WTC11 (cell line): ENCODE results near the gene ABCC6.

Source experiments
- CTCF ChIP-seq: fragments of 200-600 bp; IDR thresholded peaks from 2 replicates; pipeline ENCODE4 v1.8.0; 2022; ENCODE audit warnings: antibody characterized with exemption
- NR2C2 ChIP-seq: sonication (generic); formaldehyde crosslinking; IDR thresholded peaks from 2 replicates; pipeline ENCODE4 v1.8.0; 2022; ENCODE audit warnings: mild to moderate bottlenecking, missing genetic modification reagents
- ZNF121 ChIP-seq: sonication (generic); formaldehyde crosslinking; IDR thresholded peaks from 2 replicates; pipeline ENCODE4 v1.8.0; 2023; ENCODE audit warnings: missing genetic modification reagents
- ZNF423 ChIP-seq: fragments of 250-450 bp; sonication (Bioruptor Pico); IDR thresholded peaks from 2 replicates; pipeline ENCODE4 v2.1.2; 2022; ENCODE audit warnings: mild to moderate bottlenecking, moderate library complexity

DNA sequence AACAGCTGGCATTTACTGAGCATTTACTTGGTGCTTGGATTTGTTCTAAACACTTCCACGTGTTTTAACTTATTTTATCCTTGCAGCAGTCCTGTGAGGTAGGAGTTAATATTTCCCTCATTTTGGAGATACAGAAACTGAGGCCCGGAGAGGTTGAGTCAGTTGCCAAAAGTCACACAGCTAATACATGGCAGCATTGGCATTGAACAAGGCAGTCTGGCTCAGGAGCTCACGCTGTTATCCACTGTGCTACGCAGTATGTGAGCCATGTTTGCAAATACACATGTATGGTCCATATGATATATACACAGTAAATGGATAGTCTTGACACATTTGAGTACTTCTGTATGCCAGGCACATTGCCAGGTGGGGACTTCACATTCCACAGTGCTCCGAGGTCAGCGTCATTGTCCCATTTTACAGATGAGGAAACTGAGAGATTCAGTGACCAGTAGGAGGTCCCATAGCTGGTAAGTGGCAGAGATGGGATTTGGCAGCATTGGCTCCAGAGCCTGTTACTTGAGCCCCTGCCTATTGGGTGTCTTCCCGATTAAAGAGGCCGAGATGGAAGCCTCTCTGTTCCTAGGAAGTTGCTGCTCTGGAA is 110.7 kb downstream of the ABCC6 start:
- no peak for TF ChIP-seq ZNF423 (CRISPR knock-in tag)
- no peak for TF ChIP-seq NR2C2 (CRISPR knock-in tag)
- no peak for TF ChIP-seq CTCF
- no peak for TF ChIP-seq ZNF121 (CRISPR knock-in tag)
